Articular chondrocyte of knee joint (primary cell): Measurements from ENCODE around the gene POFUT2. TPM values are rescaled to one million over a fixed set of nuclear protein-coding genes. Genes with fewer than 3 reads are reported as not detected.

Experiments used
- total RNA-seq: library from RNA; depleted of rRNA; stranded (reverse); fragments of >200 nt; gene quantifications from 2 replicates; pipeline ENCODE4 v1.2.3, GENCODE V29; 2012

POFUT2 gene, protein sequence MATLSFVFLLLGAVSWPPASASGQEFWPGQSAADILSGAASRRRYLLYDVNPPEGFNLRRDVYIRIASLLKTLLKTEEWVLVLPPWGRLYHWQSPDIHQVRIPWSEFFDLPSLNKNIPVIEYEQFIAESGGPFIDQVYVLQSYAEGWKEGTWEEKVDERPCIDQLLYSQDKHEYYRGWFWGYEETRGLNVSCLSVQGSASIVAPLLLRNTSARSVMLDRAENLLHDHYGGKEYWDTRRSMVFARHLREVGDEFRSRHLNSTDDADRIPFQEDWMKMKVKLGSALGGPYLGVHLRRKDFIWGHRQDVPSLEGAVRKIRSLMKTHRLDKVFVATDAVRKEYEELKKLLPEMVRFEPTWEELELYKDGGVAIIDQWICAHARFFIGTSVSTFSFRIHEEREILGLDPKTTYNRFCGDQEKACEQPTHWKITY
- 32.5 and 39.3 TPM in 2 replicates for total RNA-seq

DNA sequence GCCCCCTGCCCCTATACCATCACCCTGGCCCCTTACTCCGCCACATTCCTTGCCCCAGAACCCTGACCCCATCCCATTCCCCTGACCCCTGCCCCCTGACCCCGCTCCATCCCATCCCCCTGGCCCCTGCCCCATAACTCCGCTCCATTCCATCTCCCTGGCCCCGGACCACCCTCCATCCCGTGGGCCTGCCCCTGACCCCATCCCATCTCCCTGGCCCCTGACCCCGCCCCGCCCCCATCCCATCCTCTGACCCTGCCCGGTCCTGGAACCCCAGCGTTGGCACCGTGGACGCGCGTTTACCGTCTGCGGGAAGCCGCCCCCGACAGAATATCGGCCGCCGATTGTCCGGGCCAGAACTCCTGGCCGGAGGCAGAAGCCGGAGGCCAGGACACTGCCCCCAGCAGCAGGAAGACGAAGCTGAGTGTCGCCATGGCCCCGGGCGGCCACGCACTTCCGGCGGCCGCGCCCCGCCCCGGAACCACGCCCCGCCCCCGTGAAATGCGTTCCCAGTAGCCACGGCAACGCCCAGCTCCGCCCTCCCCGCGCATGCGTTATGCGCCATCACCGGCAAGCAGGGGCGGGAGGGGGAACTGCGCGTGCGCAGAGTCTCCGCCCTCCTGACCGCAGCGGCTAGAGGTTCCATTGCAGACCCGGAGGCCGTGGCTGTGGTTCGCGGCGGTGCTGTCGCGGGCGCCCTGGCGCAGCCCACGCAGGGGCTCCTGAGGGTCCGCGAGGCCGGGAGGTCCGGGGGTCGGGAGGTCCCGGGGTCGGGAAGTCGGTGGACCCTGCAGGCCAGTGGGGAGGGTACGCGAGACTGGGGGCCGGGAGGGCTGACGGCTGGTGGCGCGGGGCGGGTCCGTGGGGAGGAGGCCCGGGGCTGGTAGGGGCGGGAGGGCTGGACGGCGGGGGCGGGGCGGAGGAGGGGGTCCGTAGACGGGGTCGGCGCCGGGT, at the start of gene POFUT2:
Gene POFUT2 (minus strand): TSS at position 458 of the 954 bp plus-strand sequence. CDS start 24 bp downstream, at position 434.

Other genes starting within 250 kb of the POFUT2 start
- gene ADARB1, start 213.3 kb downstream of the POFUT2 start, total RNA-seq: 16.5 and 20.4 TPM in 2 replicates
- 1.7 and 7.4 TPM in 2 replicates for gene COL18A1, start 117.3 kb upstream of the POFUT2 start, total RNA-seq